Right atrium auricular region (tissue), 2 donors: Measurements from ENCODE around the gene GNAI2. TPM values are rescaled to one million over a fixed set of nuclear protein-coding genes. Genes with fewer than 3 reads are reported as not detected.
"Not testable (repeated sequence)": the region's sequence is repeated elsewhere in the genome, so short reads cannot be mapped to it uniquely, and the experiment has no call there.

ENCODE experiments used
- DNase-seq: peaks from one replicate; pipeline ENCODE4 v3.0.0-alpha.2; 2019; ENCODE audit warnings: low spot score
- H3K27ac ChIP-seq, 2 donors: fragments of 200-600 bp; sonication (generic); 1 replicate in 1 of 2; 2 replicates in 1 of 2; pipeline ENCODE4 v1.5.1; 2016 to 2019
- H3K27me3 ChIP-seq, 2 donors: fragments of 200-600 bp; sonication (generic); one replicate each; pipeline versions ENCODE4 v1.5.1 to v1.6.0; 2017 to 2019
- H3K36me3 ChIP-seq: fragments of 200-600 bp; sonication (generic); one replicate; pipeline ENCODE4 v1.5.1; 2016
- H3K4me1 ChIP-seq, 2 donors: fragments of 200-600 bp; sonication (generic); one replicate each; pipeline versions ENCODE4 v1.5.1 to v1.6.0; 2017 to 2019
- H3K4me3 ChIP-seq, 2 donors: fragments of 200-600 bp; sonication (generic); 1 replicate in 1 of 2; 2 replicates in 1 of 2; pipeline ENCODE4 v1.5.1; 2017 to 2019; ENCODE audit warnings: mild to moderate bottlenecking in 1 of 2, moderate library complexity in 1 of 2
- H3K9me3 ChIP-seq, 2 donors: fragments of 200-600 bp; sonication (generic); one replicate each; pipeline ENCODE4 v1.5.1; 2019
- CTCF ChIP-seq, 2 donors: fragments of 200-600 bp; sonication (generic); IDR thresholded peaks; one replicate each; pipeline ENCODE4 v1.5.1; 2019; ENCODE audit warnings: antibody characterized with exemption in 2 of 2
- total RNA-seq, 2 donors: library from RNA; depleted of rRNA; stranded (reverse); fragments of >200 nt; gene quantifications; one replicate each; pipeline ENCODE4 v1.1.0, GENCODE V29; 2016

GNAI2 gene
- total RNA-seq, 2 donors from 2014 or later = 72.1 to 127 TPM

GRCh38 chr3:50207359-50208042 lies 28.5 kb upstream of the GNAI2 start:
- Histone ChIP-seq H3K4me1 (peaks cover 0 to 21% of the 10 kb centered on the region in 2 donors), H3K27me3 (no peaks in the 10 kb centered on the region)

GRCh38 chr3:50208677-50209344 lies 27.2 kb upstream of the GNAI2 start:
- no peak overlapping the region for H3K4me3 ChIP-seq
- no peak overlapping the region for H3K27ac ChIP-seq
- no peaks in the 10 kb centered on the region for H3K27me3 ChIP-seq
- H3K36me3 ChIP-seq = no peaks in the 10 kb centered on the region
- H3K4me1 ChIP-seq = peaks cover 0 to 21% of the 10 kb centered on the region in 2 donors
- no peaks in the 10 kb centered on the region for H3K9me3 ChIP-seq
- DNase-seq = no peak
- no peak for TF ChIP-seq CTCF (IDR thresholded peaks at IDR 0.05)

More at GRCh38 chr3:50207359-50208042, 28.5 kb upstream of the GNAI2 start:
- Histone ChIP-seq H3K4me3 (no peak overlapping the region), H3K27ac (no peak overlapping the region), H3K9me3 (no peaks in the 10 kb centered on the region), H3K36me3 (no peaks in the 10 kb centered on the region)
- TF ChIP-seq CTCF (IDR thresholded peaks at IDR 0.05) = no peak
- DNase-seq = no peak

- no peak overlapping the region for H3K4me3 ChIP-seq
- DNase-seq = no peak
- no peaks in the 10 kb centered on the region for H3K27me3 ChIP-seq
- H3K4me1 ChIP-seq = peaks cover 0 to 12% of the 10 kb centered on the region in 2 donors
- H3K36me3 ChIP-seq = no peaks in the 10 kb centered on the region
- no peaks in the 10 kb centered on the region for H3K9me3 ChIP-seq
- TF ChIP-seq CTCF (IDR thresholded peaks at IDR 0.05) = no peak
- H3K27ac ChIP-seq = no peak overlapping the region
Observed at GRCh38 chr3:50210176-50210509, 25.9 kb upstream of the GNAI2 start.

- H3K4me1 ChIP-seq = peaks cover 0 to 6% of the 10 kb centered on the region in 2 donors
- no peaks in the 10 kb centered on the region for H3K27me3 ChIP-seq
- no peak for TF ChIP-seq CTCF (IDR thresholded peaks at IDR 0.05)
Observed at GRCh38 chr3:50210510-50211367, 25.3 kb upstream of the GNAI2 start.

GRCh38 chr3:50211368-50211717 lies 24.7 kb upstream of the GNAI2 start:
- H3K4me1 ChIP-seq, H3K4me3 ChIP-seq, H3K27me3 ChIP-seq, H3K27ac ChIP-seq, H3K36me3 ChIP-seq, DNase-seq, H3K9me3 ChIP-seq: not testable (repeated sequence)

More at GRCh38 chr3:50210510-50211367, 25.3 kb upstream of the GNAI2 start:
- Histone ChIP-seq H3K9me3 (no peaks in the 10 kb centered on the region), H3K36me3 (no peaks in the 10 kb centered on the region), H3K4me3 (no peak overlapping the region), H3K27ac (no peak overlapping the region)
- no peak for DNase-seq

- TF ChIP-seq CTCF (IDR thresholded peaks at IDR 0.05) = no peak
- no peak overlapping the region for H3K27ac ChIP-seq
- no peak for DNase-seq
- no peak overlapping the region for H3K4me3 ChIP-seq
- H3K4me1 ChIP-seq = no peaks in the 10 kb centered on the region
- no peaks in the 10 kb centered on the region for H3K36me3 ChIP-seq
- H3K9me3 ChIP-seq = no peaks in the 10 kb centered on the region
- H3K27me3 ChIP-seq = no peaks in the 10 kb centered on the region
Observed at GRCh38 chr3:50211930-50212329, 24.1 kb upstream of the GNAI2 start.
